NCI-H2171 (cell line): ENCODE results near the gene DICER1.

ENCODE experiments used
- DNase-seq: peaks from one replicate; lab custom pipeline; 2025; lab: John Stamatoyannopoulos, UW

Gene DICER1

DNA sequence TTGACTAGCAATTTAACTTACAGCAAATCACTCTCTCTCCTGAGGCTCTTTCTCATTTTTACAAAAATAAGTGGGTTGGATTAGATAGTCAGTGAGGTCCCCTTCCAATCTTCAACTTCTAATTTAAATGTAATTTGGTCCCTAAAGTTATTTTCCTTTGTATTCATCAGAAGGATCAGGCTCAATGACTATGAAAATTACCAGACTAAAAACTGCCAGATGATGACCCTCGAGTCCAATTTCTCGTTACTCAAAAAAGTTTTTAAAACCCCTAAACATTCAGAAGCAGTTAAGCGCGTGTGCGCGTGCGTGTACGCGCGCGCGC lies 34.7 kb downstream of the DICER1 start:
- DNase-seq: no peak

DNA sequence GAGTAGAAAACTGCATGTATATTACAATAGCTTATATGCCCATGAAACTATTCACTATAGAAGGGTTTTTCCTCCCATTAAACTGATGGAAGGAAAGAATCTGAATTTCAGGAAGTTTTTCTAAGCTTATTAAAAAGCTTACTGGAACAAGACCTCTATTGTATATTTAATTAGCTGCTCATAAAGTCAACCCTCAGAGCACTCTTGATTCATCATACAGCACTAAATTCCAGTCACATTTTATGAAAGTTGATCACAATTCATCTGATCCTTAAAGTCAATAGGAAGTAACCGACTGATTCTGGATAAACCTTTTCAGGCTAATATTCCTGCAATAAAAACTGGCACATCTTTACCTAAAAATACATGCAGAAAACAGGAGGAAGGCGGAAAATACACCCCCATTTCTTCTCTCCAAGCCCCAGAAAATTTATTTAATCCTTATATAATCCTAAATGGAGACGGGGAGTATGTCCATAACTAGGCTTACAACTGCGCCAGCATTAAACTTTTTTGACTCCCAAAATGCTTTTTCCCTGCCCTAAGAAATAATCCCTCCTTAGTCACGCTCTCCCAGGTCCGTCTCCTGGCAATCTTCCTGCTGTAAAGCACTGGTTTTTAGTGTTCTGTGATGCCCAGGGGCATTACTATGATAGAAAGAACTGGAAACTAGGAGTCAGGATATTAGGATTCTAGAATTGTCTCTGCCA lies 35.3 kb downstream of the DICER1 start:
- no peak for DNase-seq

DNA sequence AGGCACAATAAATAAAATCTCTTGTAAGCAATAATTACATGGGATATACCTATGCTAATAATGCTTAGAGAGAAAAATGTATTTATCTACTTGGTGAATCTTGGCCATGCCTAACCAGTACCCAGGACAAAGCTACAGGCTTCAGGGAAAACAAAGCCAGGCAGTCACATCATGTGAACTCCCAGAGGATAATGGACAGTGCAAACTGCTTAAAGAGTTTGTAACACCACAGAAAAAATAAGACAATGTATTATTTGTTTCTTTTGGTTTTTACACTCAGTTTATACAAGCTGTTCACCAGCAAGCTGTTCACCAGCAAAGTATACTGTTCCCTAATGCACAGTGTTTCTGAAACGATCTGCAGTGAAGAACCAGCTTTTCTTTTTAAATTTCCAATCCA lies 38.0 kb downstream of the DICER1 start:
- no peak for DNase-seq

DNA sequence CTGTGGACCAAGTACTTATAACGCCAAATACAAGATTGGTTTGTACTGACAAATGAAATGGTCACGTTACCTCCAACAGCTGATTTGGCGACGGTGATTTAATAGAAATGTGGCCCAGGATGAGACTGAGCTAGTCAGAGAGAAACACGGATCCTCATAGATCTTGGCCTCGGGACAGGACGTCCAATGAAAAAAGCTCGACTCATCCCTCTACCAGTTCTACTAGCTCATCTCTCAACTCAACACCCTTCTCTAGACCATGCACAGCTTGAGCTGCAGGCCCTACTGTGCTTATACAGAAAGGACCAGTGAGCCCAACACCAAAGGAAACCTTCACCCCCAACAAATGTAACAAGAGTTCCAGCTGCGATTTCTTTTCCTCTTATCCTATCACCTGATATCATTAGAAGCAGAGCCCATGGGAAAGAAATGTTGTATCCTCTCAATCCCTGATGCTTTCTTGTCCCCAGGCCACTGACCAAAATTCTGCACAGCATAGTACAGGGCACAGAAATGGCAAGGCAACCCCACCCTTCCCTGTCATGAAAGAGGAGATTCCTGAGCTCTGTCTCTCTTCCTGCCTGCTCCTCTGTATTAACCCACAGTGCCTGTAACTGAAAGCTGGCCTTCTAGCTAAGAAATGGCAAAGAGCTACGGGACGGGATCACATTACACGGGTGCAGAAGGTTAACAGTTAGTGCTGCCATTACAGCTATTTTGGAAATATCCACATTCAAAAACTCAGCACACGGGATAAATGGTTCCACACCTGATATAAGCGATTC lies 39.2 kb downstream of the DICER1 start:
- no peak for DNase-seq

DNA sequence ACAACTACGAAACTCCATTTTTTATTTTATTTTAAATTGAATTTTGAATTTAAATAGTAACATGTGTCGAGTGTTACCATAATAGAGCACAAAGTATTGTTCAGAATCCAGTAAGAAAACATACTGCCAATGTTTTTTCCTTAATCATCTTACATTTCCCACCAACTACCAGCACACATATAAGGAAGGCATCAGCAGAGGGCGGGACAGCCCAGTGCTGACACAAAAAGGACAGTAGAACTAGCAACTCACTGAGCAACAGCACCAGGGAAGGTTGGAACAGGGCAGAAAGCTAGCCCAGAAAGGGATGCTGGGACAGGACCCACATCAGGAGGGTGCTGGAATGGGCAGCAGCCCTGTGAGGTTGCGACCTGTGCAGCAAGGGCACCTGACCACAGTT lies 43.9 kb downstream of the DICER1 start:
- DNase-seq: no peak

DNA sequence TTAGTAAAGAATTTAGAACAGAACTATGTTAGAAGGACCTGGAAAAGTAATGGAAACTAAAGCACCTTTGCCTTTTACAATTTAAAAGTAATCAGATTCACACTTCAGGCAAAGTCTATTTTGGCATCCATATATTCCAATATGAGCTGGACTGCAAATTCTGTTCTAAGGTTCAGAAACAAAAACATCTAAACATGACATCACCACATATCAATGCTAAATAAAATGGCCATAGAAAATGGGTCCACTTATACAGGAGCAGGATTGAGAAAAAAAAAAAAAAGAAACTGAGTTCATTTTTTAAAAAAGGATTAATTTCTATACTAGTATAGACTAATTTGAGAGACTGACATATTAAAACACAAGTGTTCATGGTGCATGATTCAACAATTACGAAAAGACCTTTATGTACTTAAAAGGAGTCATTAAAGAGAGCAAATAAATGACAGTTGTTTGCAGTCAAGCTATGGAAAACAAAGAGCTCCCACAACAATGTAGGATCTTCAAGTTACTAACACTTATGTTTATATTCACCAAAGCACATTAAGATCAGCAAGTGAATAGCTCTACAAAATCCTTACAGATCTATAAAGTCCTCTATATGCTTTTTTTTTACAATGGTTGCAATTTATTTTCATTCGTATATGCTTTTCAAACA lies 45.7 kb downstream of the DICER1 start:
- DNase-seq: no peak

DNA sequence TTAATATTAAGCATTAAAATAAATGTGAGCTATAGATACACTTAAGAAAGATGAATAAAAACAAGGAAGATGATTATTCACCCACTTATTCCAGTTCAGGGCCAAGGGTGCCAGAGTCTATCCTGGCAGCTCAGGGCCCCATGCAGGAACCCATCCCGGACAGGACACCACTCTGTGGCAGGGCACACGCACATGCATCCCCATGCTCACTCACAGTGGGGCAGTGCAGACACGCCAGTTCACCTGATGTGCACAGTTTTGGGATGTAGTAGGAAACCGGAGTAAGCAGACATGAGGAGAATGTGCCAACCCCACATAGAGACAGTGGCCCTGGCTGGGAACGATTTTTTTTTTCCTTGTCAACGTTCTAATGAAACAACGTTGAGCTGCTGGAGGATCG lies 47.2 kb downstream of the DICER1 start:
- no peak for DNase-seq

DNA sequence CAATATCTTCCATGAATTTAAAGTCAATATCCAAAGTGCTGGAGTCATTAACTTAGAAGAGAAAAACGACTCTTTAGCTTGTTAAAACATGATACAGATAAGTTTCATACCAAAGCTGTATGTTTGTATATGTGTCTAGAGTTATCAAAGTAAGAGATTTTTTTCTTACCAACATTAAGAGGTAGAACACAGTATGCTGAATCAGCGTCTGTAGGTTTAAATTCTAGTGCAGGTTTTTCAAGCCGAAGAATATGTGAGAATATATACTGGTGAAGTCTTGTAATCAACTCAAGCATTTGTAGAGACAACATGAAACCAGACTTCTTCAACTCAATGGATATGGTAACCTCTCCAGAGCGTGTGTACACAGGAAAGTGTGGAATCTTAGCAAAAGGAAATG lies 49.6 kb downstream of the DICER1 start:
- DNase-seq: no peak

DNA sequence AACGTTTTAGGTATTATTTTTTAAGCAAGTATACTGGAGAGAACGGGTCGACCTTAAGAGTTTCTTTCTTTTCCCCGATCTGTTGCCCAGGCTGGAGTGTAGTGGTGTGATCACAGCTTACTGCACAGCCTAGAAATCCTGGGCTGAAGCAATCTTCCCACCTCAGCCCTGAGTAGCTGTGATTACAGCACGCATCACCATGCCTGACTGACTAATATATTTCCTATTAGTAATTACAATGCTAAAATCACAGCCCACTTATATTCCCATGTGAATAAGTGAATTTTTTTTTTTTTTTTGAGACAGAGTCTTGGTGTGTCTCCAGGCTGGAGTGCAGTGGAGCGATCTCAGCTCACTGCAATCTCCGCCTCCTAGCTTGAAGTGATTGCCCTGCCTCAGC lies 50.4 kb downstream of the DICER1 start:
- DNase-seq: no peak

DNA sequence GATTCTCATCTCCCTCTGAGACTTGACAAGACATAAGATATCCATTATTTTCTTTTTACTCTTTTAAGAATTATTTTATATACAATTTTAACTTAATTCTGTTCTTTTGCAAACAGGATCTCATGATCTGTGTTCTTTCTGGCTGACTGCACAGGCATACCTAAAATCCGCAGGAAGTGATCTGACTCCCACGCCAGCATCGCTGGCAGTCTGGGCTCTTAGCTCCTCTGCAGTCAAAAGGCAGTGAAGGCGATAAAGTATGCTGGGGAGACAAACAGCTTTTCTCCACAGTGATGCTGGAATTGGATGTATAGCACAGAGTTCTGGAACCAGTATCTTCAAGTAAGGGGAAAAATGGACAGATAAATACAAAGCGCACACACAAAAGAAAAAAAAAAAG lies 52.4 kb downstream of the DICER1 start:
- no peak for DNase-seq

DNA sequence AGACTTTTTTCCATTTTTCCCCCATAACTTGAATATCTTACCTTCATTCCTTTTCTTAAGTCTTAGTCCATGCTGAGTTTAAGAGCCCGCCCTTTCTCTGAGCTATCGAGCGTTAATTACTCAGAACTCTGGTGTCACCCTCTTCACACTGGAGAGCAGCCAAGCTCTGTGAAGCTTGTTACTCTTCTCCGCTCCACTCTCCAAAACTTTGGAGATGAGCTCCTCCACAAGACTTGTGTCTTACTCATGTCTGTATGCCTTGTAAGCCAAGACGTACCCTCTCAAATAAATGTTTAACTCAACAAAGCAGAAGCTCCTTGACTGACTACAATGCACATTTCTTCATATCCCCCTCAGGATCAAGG lies 54.7 kb downstream of the DICER1 start:
- peak; percentile 65 for DNase-seq

DNA sequence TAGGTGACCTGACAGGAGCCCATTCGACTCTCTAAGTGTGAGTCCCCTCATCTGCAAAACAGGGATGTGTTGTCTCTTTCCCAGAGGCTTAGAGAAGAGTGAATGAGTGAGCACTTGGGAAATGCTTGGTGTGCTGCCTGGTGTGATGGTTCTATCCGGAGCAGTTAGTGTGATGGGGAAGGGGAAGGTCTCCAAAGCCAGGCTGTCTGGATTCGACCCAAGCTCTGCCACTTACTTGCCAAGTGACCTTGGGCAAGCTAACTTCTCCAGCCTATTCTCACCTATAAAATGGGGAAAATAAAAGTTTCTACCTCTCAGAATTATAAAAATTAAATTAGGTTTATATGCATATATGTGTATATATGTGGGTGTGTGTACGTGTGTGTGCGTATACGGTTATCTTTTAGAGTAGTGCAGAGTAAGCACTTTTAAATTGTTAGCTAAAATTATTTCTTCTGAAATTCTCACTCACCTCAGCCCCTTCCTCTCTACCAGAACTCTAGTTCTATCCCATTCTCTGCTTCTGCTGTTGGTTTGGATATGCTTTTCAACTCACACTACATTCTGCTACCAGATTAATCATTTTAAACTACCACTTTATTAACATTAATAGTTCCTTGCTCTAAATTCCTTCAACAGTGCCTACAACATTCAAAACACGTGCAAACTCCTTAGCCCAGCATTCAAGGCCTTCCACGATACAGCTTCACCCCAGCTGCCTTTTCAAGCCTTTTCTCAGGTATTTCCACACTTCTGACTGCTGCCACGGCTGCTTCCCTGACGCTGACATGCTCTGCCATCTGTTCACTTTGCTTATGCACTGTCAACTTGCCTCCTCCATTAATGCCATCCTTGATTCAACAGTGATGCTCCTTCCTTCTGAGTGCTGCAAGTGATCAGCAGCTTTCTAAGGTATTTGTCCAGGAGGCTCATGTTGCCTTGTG lies 55.3 kb downstream of the DICER1 start:
- peak; percentile 81 for DNase-seq

DNA sequence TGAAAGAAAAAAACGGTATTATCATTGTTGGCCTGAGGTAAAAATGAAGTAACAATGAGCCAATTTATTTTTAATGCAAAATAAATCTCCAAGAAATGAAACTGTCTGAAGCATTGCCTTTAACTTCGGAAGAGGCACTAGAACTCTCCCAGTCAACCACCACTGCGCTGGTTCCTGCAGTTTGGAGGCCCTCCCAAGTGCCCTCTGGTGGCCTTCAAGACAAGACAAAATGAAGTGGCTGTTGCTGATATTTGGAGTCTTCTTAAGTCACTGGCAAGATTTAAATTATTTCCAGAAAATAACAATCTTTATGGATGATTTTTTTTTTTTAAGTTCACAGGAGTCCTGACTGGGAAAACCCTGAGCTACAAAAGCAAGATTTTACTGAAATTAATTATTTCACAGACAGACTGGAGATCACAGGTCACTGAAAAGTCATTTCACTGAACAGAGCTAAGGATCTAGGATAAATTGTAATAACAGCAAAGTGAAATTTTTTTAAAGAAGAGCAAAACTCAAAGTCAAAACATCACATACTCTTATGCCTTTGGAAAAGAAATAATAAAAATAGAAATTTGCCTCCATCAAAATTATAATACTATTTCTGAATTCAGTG lies 58.2 kb downstream of the DICER1 start:
- DNase-seq: peak; percentile 6

DNA sequence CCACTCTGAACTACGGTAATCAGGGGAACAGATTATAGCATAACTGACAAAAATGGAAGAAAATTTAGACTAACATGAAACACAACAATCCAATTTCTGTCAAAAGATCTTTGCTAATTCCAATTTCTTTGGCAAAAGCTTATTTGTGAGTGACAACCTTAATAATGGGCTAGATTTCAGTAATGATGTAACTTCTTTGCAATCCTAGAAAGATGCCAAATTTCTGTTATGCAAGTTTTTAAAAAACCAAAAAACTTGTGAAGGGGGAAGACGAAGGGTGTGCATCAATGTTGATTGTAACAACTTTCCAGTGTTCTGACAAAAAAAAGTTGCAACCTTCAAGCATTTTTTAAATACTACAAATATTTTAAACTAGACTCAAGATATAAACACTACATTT lies 59.9 kb downstream of the DICER1 start:
- no peak for DNase-seq

DNA sequence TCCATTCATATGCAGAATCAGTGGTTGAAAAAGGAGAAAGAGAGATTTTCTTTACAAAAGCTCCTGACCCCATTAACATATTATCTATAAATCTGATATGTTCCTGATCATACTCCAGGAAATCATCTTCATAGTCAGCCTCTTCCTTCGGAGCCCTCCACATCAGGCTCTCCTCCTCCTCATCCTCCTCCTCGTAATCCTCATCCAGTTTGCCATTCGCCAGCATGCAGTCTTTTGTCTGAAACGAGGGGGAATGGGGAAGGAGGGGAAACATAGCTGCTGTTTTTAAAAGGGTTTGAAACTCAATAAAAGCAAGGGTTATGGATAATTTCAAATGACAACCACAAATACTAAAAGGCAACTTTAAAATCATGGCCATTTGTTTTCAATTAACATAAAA lies 60.9 kb downstream of the DICER1 start:
- no peak for DNase-seq

DNA sequence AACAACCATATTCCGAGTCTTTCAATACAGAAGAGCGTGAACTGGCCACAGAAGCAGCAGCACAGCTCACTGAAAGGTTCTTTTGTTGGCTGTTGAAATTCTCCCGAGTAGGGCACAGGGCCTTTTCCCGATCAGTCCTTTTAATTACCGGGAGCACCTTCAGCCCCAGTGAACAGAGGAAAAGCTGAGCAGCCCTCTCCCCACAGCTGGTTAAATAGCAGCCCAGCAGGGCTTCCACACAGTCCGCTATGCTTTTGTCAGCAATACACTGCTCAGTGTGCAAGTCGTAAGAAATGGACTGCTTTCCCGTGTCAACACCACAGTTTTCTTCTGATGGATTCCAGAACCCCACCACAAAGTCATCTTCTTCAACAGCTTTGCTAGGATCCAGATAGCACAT lies 61.3 kb downstream of the DICER1 start:
- DNase-seq: no peak

DNA sequence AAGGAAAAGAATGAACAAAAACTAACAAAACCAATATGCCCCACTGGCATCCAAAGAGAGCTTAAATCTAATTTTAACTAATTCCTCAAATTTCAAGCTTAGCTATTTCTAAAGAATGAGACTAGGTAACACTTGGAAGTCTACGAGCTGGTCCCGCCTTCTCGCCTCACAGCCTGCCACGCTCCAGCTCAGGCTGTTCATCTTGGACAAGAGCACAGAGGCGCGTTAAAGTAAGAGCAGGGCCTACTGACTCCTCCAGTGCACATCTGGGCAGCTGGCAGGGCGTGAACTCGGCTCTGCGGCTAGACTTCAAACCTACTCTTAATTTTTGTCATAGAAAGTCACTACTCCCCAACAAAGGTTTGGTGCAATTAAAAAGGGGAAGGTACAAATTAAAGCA lies 64.6 kb downstream of the DICER1 start:
- no peak for DNase-seq

DNA sequence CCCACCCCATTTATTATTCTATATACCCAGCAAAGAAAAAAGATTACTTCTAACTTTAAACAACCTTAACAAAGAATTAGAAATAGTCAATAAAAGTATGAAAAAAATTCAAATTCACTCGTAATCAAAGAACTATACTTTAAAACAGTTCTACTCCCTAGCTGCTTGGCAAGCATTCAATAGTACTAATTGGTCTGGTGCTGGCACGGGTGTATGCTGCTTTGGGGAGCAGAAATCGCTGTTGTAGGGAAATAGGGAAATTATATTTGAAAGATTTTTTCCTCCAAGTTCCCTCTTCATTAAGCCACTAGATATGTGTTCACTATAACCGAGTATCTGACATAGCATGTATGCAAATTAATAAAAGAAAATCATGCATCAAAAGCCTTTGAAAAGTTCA lies 65.7 kb downstream of the DICER1 start:
- no peak for DNase-seq

DNA sequence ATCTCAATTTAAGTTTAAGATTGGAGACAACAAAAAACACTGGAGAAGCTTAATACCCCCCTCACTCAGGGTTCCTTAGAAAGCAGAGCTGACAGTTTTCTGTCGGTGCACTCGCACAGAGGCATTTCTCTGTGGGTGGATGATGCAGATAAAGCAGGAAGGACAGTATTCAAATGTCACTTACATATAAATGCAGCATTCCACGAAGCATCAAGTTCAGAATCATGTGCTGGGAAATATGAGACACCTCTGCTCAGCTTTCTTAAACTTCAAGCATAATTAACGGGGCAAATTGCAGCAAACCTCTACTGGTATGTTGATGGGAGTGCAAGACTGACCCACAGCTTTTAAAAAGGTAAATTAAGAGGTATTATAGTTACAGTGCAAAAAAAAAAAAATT lies 68.7 kb downstream of the DICER1 start:
- DNase-seq: no peak

DNA sequence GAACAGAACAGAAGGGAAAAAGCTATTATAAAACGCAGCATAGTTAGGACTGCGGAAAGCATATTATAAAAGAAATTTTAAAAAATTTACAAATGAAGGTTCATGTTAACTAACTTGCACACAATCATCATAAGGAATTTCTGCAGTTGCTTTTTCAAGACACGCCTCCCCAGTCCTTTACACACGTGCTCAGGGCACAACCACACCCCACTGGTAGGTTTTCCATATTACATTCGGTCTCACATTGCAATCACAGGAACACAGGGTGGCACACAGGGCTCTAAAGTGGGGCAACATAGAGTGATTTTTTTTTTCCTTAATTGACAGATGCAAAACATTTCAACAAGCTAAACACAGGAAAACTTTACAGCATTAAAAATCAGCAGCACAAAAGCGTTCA lies 69.7 kb downstream of the DICER1 start:
- DNase-seq: no peak

DNA sequence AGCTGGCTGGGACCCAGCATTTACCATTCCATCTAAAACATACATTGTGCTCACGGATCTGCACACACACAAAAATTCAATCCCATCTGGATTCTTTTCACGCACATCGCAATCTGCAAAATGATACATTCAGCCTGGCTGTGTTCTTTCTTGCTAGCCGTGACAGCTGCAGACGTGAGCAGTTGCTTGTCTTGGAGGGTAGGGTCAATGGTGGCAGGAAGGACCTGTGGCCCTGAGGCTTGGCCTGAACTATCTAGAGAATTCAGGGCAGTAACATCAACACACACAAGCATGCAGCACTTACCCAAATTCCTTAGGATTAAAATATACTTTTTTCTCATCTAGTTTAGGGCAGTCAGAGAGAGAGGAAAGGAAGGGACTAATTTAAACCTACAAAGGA lies 72.0 kb downstream of the DICER1 start:
- no peak for DNase-seq

DNA sequence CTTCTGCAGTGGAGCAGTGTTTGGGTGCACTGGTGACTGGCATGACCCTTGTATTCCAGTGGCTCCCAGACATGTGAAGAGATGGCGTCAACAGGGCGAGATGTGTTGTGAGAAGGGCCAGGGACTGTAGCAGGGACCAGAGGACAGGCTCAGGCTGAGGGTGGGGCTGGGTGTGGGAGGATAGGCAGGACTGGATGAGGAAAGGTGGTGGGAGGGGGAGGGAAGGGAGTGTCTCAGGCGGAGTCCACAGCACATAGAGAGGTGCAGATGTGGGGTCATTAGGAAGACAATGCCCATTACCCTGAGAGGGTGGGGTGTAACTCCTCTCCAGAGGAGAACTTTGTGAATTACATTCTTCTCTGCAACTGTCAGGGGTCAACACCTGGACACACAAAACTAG lies 78.5 kb downstream of the DICER1 start:
- DNase-seq: no peak
